Mammary epithelial cell (primary cell): ENCODE data around the gene STX8.

ENCODE experiments used
- CTCF ChIP-seq, 2 donors: IDR thresholded peaks in 1 of 2; conservative IDR thresholded peaks in 1 of 2; 2 replicates each; pipeline ENCODE4 v1.5.1; 2011 to 2012; ENCODE audit warnings: inconsistent platforms in 2 of 2, low read length in 2 of 2, mild to moderate bottlenecking in 2 of 2, control low read depth in 1 of 2, low read depth in 1 of 2; ENCODE audit not compliant: insufficient read depth in 1 of 2; ENCODE audit errors: extremely low read depth in 1 of 2
- EZH2 ChIP-seq: IDR thresholded peaks from 2 replicates; pipeline ENCODE4 v1.6.1; 2012; ENCODE audit warnings: low read length, inconsistent platforms, borderline replicate concordance

DNA sequence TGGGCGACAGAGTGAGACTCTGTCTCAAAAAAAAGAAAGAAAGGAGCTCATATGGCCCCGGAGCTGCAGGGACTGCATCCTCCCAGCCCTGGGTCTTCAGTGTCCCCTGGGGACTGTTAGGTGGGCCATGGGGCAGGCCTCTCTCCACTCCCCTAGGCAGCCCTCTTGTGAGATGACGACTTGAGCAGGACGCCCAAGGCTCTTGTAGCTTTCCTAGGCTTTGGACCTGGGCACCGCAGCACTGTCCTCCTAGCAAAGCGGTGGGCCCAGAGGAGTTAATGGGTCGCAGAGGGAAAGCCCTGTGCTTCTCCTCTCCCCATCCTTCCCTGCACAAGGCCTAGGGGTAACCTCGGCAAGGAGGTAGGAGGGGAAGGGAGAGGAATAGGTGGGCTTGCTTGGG lies 352.1 kb downstream of the STX8 start:
- TF ChIP-seq CTCF (conservative IDR thresholded peaks at IDR 0.05 in 1 of 2, IDR thresholded peaks at IDR 0.05 in 1 of 2; ENCODE audit: extremely low read depth in 1 of 2, insufficient read depth in 1 of 2, low read depth in 1 of 2, low read length in 2 of 2), result no peak
- TF ChIP-seq EZH2, result no peak
